GM12878 (cell line): Measurements from ENCODE around the gene CCDC177. TPM values are rescaled to one million over a fixed set of nuclear protein-coding genes. Genes with fewer than 3 reads are reported as not detected.

Experiments
- ATAC-seq: fragments of 200-7000 bp; cut with Tn5 transposase; 3 replicates; pipeline ENCODE4 v1.9.1; 2020; ENCODE audit warnings: mild to moderate bottlenecking, moderate library complexity
- BruUV-seq: library from RNA; stranded (reverse); fragments of 400-500 nt; replicated peaks from 2 replicates; lab custom pipeline; 2021; lab: Mats Ljungman, UMichigan
- CTCF ChIA-PET: fragments of 300-600 bp; sonication (Branson Sonifier 250); formaldehyde crosslinking; extraction: SDS; loops from one replicate; lab custom pipeline; 2021; ENCODE audit warnings: inconsistent platforms; lab: Yijun Ruan, JAX
- POLR2A ChIA-PET: fragments of 350-600 bp; formaldehyde crosslinking; extraction: SDS; loops from one replicate; lab custom pipeline; 2021; ENCODE audit warnings: inconsistent platforms; lab: Charles Lee
- RAD21 ChIA-PET: fragments of 300-600 bp; sonication (Branson Sonifier 250); formaldehyde crosslinking; loops from one replicate; lab custom pipeline; 2023; ENCODE audit warnings: antibody characterized with exemption; ENCODE audit not compliant: unreplicated experiment; lab: Charles Lee
- SMC1A ChIA-PET: fragments of 300-600 bp; sonication (Branson Sonifier 250); formaldehyde crosslinking; loops from one replicate; lab custom pipeline; 2023; ENCODE audit not compliant: unreplicated experiment, uncharacterized antibody; lab: Charles Lee
- DNase-seq: peaks from one replicate; pipeline ENCODE4 v3.0.0-alpha.2; 2011; ENCODE audit warnings: low read depth, low spot score
- FAIRE-seq: peaks from 3 replicates; lab custom pipeline; 2011; peaks lifted over from hg19 to GRCh38; lab: Jason Lieb, UNC
- H2AFZ ChIP-seq: 2 replicates; pipeline ENCODE4 v1.6.0; 2011; ENCODE audit warnings: low read depth, low read length, control low read depth; ENCODE audit not compliant: control insufficient read depth
- H3K27ac ChIP-seq: 2 replicates; pipeline ENCODE4 v1.5.1; 2011; ENCODE audit warnings: control low read depth; ENCODE audit not compliant: control insufficient read depth, insufficient read depth
- H3K27me3 ChIP-seq, 2 experiments: replicated peaks in 1 of 2; 2 replicates each; pipeline versions ENCODE4 v1.6.0 to v1.6.1; 2011; ENCODE audit warnings: low read length in 1 of 2; ENCODE audit not compliant: control insufficient read depth in 2 of 2, insufficient read depth in 2 of 2
- H3K36me3 ChIP-seq, 2 experiments: 2 replicates each; pipeline ENCODE4 v1.5.1; 2011; ENCODE audit warnings: low read length in 1 of 2; ENCODE audit not compliant: control insufficient read depth in 2 of 2, insufficient read depth in 2 of 2
- H3K4me1 ChIP-seq: 2 replicates; pipeline ENCODE4 v1.6.1; 2011; ENCODE audit warnings: mild to moderate bottlenecking, low read length, moderate library complexity, mixed read lengths; ENCODE audit not compliant: control insufficient read depth, insufficient read depth
- H3K4me2 ChIP-seq: 2 replicates; pipeline ENCODE4 v1.6.0; 2011; ENCODE audit warnings: control low read depth; ENCODE audit not compliant: control insufficient read depth, insufficient read depth
- H3K4me3 ChIP-seq: fragments of 200-600 bp; sonication (generic); 2 replicates; pipeline ENCODE4 v1.5.1; 2016
- H3K79me2 ChIP-seq: 2 replicates; pipeline ENCODE4 v1.6.0; 2011; ENCODE audit warnings: low read length; ENCODE audit not compliant: control insufficient read depth, insufficient read depth
- H3K9ac ChIP-seq: 2 replicates; pipeline ENCODE4 v1.8.0; 2011; ENCODE audit warnings: low read length, control low read depth, mixed read lengths; ENCODE audit not compliant: control insufficient read depth, insufficient read depth
- H3K9me3 ChIP-seq: replicated peaks from 3 replicates; pipeline ENCODE4 v1.5.1; 2011; ENCODE audit warnings: mild to moderate bottlenecking, low read length; ENCODE audit not compliant: control insufficient read depth, insufficient read depth
- H4K20me1 ChIP-seq: 2 replicates; pipeline ENCODE4 v1.6.0; 2011; ENCODE audit not compliant: control insufficient read depth, insufficient read depth
- CBX5 ChIP-seq: sonication (generic); IDR thresholded peaks from 2 replicates; pipeline ENCODE4 v1.6.1; 2016; ENCODE audit warnings: low read depth, moderate library complexity, mild to moderate bottlenecking, inconsistent platforms
- KAT2A ChIP-seq: conservative IDR thresholded peaks from 2 replicates; pipeline ENCODE4 v1.6.1; 2011; ENCODE audit warnings: low read depth, low read length; ENCODE audit not compliant: control insufficient read depth
- NFXL1 ChIP-seq: fragments of 450-650 bp; IDR thresholded peaks from 2 replicates; pipeline ENCODE4 v1.6.1; 2017; ENCODE audit warnings: antibody characterized with exemption, mild to moderate bottlenecking, borderline replicate concordance
- RAD21 ChIP-seq: IDR thresholded peaks from 2 replicates; pipeline ENCODE4 v1.6.1; 2011; ENCODE audit warnings: mild to moderate bottlenecking, low read depth, low read length, moderate library complexity; ENCODE audit not compliant: insufficient read depth
- RUNX3 ChIP-seq: IDR thresholded peaks from 2 replicates; pipeline ENCODE4 v1.6.1; 2012; ENCODE audit warnings: low read length, inconsistent platforms
- SMAD5 ChIP-seq: IDR thresholded peaks from 2 replicates; pipeline ENCODE4 v1.6.1; 2016; ENCODE audit warnings: antibody characterized with exemption, low read depth
- SUPT20H ChIP-seq: IDR thresholded peaks from 2 replicates; pipeline ENCODE4 v1.6.1; 2011; ENCODE audit warnings: low read depth, mild to moderate bottlenecking, low read length, moderate library complexity, borderline replicate concordance; ENCODE audit not compliant: control insufficient read depth
- WGBS: methylation state at CpG from one replicate; pipeline ENCODE4 v1.1.6; 2016; ENCODE audit warnings: low lambda C conversion rate; ENCODE audit not compliant: insufficient replicate concordance, insufficient coverage; ENCODE audit errors: missing lambda C conversion rate; 5-methylcytosine and 5-hydroxymethylcytosine counted together
- in situ Hi-C: fragments of 300-500 bp; cut with MboI; formaldehyde crosslinking; loops from 9 replicates; pipeline ENCODE4 v1.14.3; 2018; ENCODE audit warnings: mixed read lengths
- intact Hi-C: fragments of 100-400 bp; cut with micrococcal nuclease; formaldehyde crosslinking; loops from one replicate; pipeline ENCODE4 v1.14.2; 2022; ENCODE audit not compliant: unreplicated experiment
- polyA plus RNA-seq, 11 experiments: library from polyadenylated mRNA; depleted of rRNA in 4 of 11; unstranded in 6 of 11; stranded (reverse) in 5 of 11; fragments of >200 nt; fragmentation: Nextera tagmentation in 4 of 11; fragmentation: Illumina TruSeq in 1 of 11; extraction: Ambion mirVana in 4 of 11; extraction: Trizol in 1 of 11; gene quantifications; 1 replicate in 1 of 11; 2 replicates in 10 of 11; pipeline versions ENCODE4 v1.2.1 to v1.2.3, GENCODE V29; 2011 to 2016; ENCODE audit warnings: inconsistent platforms in 2 of 11, missing spikeins in 2 of 11, low read depth in 1 of 11
- total RNA-seq, 4 experiments: library from RNA; depleted of rRNA in 3 of 4; stranded (reverse); fragments of >200 nt in 3 of 4; fragmentation: Illumina TruSeq in 1 of 4; extraction: Trizol in 1 of 4; gene quantifications; 2 replicates each; pipeline versions ENCODE4 v1.2.1 to v1.2.3, GENCODE V29; 2013 to 2021
- TF ChIP-seq, protein P1 (sequence below): IDR thresholded peaks from 2 replicates; pipeline ENCODE4 v1.6.1; 2011; ENCODE audit warnings: mild to moderate bottlenecking, low read depth, low read length, moderate library complexity; ENCODE audit not compliant: insufficient replicate concordance
- TF ChIP-seq, protein P2 (sequence below), 3 experiments: IDR thresholded peaks in 2 of 3; conservative IDR thresholded peaks in 1 of 3; 2 replicates each; pipeline ENCODE4 v1.5.1; 2011; ENCODE audit warnings: low read depth in 3 of 3, low read length in 3 of 3, mild to moderate bottlenecking in 3 of 3, control low read depth in 2 of 3, moderate library complexity in 2 of 3, inconsistent platforms in 1 of 3, mixed read lengths in 1 of 3; ENCODE audit not compliant: control insufficient read depth in 2 of 3, insufficient read depth in 1 of 3; ENCODE audit errors: extremely low read depth in 1 of 3

Gene CCDC177
- total and polyA plus RNA-seq, 10 of the 15 experiments (the other 5 are each of a cell fraction or from before 2014, with no cell fraction given), result not detected

DNA sequence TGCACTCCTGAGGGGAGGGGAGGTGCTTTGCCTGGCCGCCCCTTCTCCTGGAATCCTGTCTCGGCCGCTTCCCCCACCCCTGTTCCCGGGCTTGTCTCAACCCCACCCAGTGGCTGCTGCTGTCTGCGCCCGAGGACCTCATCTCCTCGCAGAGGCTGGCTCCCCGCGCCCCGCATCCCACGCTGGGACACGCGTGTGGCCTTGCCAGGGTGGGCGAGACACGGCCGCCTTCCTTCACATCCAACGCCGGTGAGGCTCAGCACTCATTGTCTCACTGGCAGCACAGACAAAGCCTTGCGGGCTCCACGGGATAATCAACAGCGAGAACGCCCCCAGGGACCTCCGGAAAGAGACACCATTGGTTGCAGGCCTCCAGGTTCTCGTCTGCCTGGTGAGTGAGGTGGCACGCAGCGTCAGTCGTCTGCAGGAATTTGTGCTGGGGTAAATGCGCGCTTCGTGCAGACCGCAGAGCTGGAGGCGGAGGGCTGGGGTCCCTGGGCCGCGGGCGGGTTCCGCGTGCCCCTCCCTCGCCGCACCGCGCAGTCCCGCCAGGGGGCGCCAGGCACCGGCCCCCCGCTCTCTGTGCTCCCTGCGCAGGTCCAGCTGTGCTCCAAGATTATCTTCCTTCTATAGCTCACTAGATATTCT, 26.8 kb downstream of the CCDC177 start:
- no peaks in the 10 kb centered on the region for H3K36me3 ChIP-seq
- in situ Hi-C loops, result no loop called here
- no peaks in the 10 kb centered on the region for H3K4me1 ChIP-seq
- WGBS, result 30% methylated on average over 44 of the region's 46 CpGs
- ATAC-seq (peak; percentile 41; the same call in 1 of the 3 replicates), DNase-seq (no peak), FAIRE-seq (no peak)
- ChIA-PET RAD21 (no interaction called here), POLR2A (interaction anchor here (0.6 to 0.8 kb wide), 2 partner anchors 10 to 51 kb away, joined by 3 read pairs; no protein-coding TSS in a partner anchor), SMC1A (no interaction called here), CTCF (interaction anchor here (0.6 to 1.7 kb wide), 4 partner anchors 10 to 262 kb away, joined by 3 to 5 read pairs (median 4); no protein-coding TSS in a partner anchor)
- BruUV-seq, result no TSS peak
- H3K79me2 ChIP-seq, result no peaks in the 10 kb centered on the region
- no peaks in the 10 kb centered on the region for H3K9me3 ChIP-seq
- H3K9ac ChIP-seq, result no peak overlapping the region
- no peak overlapping the region for H3K4me3 ChIP-seq
- peaks cover 0 to 3% of the 10 kb centered on the region in 2 experiments; a peak in 1 of 4 replicates for H3K27me3 ChIP-seq
- TF ChIP-seq RAD21 (0 out of 2 replicates have a peak, but pooled peaks have one; percentile 28), NFXL1 (peak; percentile 90), RUNX3 (no peak), KAT2A (no peak), SUPT20H (no peak), CBX5 (no peak), SMAD5 (no peak)
- TF ChIP-seq, protein P1, sequence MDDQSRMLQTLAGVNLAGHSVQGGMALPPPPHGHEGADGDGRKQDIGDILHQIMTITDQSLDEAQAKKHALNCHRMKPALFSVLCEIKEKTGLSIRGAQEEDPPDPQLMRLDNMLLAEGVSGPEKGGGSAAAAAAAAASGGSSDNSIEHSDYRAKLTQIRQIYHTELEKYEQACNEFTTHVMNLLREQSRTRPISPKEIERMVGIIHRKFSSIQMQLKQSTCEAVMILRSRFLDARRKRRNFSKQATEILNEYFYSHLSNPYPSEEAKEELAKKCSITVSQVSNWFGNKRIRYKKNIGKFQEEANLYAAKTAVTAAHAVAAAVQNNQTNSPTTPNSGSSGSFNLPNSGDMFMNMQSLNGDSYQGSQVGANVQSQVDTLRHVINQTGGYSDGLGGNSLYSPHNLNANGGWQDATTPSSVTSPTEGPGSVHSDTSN, result no peak
- TF ChIP-seq, protein P2, sequence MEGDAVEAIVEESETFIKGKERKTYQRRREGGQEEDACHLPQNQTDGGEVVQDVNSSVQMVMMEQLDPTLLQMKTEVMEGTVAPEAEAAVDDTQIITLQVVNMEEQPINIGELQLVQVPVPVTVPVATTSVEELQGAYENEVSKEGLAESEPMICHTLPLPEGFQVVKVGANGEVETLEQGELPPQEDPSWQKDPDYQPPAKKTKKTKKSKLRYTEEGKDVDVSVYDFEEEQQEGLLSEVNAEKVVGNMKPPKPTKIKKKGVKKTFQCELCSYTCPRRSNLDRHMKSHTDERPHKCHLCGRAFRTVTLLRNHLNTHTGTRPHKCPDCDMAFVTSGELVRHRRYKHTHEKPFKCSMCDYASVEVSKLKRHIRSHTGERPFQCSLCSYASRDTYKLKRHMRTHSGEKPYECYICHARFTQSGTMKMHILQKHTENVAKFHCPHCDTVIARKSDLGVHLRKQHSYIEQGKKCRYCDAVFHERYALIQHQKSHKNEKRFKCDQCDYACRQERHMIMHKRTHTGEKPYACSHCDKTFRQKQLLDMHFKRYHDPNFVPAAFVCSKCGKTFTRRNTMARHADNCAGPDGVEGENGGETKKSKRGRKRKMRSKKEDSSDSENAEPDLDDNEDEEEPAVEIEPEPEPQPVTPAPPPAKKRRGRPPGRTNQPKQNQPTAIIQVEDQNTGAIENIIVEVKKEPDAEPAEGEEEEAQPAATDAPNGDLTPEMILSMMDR (IDR thresholded peaks at IDR 0.05 in 2 of 3, conservative IDR thresholded peaks at IDR 0.05 in 1 of 3; ENCODE audit: control insufficient read depth in 2 of 3, extremely low read depth in 1 of 3, insufficient read depth in 1 of 3, low read depth in 3 of 3, low read length in 3 of 3), result peak; percentile 28 to 60 (median 51)
- no peak overlapping the region for H3K27ac ChIP-seq
- H3K4me2 ChIP-seq, result no peak overlapping the region
- H4K20me1 ChIP-seq, result no peaks in the 10 kb centered on the region
- H2AFZ ChIP-seq, result no peak overlapping the region
- intact Hi-C loops, result no loop called here
